ENCODE results near the gene NPFF.

GRCh38 chr12:53484686-53485575, 22.4 kb downstream of the NPFF start:
- TF ChIP-seq CTCF (IDR thresholded peaks at IDR 0.05; ENCODE audit: low read depth, low read length, missing input control) = no peak
- TF ChIP-seq, protein P1, sequence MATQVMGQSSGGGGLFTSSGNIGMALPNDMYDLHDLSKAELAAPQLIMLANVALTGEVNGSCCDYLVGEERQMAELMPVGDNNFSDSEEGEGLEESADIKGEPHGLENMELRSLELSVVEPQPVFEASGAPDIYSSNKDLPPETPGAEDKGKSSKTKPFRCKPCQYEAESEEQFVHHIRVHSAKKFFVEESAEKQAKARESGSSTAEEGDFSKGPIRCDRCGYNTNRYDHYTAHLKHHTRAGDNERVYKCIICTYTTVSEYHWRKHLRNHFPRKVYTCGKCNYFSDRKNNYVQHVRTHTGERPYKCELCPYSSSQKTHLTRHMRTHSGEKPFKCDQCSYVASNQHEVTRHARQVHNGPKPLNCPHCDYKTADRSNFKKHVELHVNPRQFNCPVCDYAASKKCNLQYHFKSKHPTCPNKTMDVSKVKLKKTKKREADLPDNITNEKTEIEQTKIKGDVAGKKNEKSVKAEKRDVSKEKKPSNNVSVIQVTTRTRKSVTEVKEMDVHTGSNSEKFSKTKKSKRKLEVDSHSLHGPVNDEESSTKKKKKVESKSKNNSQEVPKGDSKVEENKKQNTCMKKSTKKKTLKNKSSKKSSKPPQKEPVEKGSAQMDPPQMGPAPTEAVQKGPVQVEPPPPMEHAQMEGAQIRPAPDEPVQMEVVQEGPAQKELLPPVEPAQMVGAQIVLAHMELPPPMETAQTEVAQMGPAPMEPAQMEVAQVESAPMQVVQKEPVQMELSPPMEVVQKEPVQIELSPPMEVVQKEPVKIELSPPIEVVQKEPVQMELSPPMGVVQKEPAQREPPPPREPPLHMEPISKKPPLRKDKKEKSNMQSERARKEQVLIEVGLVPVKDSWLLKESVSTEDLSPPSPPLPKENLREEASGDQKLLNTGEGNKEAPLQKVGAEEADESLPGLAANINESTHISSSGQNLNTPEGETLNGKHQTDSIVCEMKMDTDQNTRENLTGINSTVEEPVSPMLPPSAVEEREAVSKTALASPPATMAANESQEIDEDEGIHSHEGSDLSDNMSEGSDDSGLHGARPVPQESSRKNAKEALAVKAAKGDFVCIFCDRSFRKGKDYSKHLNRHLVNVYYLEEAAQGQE (IDR thresholded peaks at IDR 0.05) = no peak
- TF ChIP-seq ZBTB33 (IDR thresholded peaks at IDR 0.05) = no peak
- no peak for TF ChIP-seq FOXA1 (IDR thresholded peaks at IDR 0.05)
- no peak for TF ChIP-seq SP1 (IDR thresholded peaks at IDR 0.05)
- TF ChIP-seq GABPA (IDR thresholded peaks at IDR 0.05 in 1 of 2, conservative IDR thresholded peaks at IDR 0.05 in 1 of 2) = no peak
- TF ChIP-seq ATF3 (IDR thresholded peaks at IDR 0.05) = no peak
- TF ChIP-seq EGR1 (IDR thresholded peaks at IDR 0.05; ENCODE audit: low read depth in 2 of 2) = no peak
- no peak for TF ChIP-seq MAX (IDR thresholded peaks at IDR 0.05)
- TF ChIP-seq JUND (IDR thresholded peaks at IDR 0.05) = no peak

Data from liver (tissue), 3 donors.